HG02588 (cell line): ENCODE results near the gene KNL1.
"Not testable (repeated sequence)": the region's sequence is repeated elsewhere in the genome, so short reads cannot be mapped to it uniquely, and the experiment has no call there.

Experiments
- ATAC-seq: cut with Tn5 transposase; IDR thresholded peaks from one replicate; pipeline ENCODE4 v1.9.1; 2021; ENCODE audit warnings: mild to moderate bottlenecking, moderate library complexity; ENCODE audit not compliant: unreplicated experiment

KNL1 gene

DNA sequence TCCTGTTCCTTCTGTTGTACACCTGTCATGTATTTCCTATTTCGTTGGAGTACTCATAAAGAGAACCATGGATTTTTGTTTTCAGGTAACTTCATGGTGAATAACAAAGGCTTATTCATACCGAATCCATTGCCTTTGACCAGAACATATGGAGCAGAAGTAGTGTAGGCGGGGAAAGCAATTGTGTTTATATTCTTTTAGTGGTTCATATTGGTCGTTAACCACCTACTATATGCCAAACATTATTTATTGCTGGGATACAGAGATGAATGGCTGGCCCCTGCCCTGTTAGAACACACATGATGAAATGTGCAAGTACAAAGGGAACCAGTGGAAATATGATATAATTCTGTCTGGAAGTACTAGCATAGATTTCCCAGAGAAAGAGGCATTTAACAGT, 15.2 kb upstream of the KNL1 start:
- no peak for ATAC-seq

DNA sequence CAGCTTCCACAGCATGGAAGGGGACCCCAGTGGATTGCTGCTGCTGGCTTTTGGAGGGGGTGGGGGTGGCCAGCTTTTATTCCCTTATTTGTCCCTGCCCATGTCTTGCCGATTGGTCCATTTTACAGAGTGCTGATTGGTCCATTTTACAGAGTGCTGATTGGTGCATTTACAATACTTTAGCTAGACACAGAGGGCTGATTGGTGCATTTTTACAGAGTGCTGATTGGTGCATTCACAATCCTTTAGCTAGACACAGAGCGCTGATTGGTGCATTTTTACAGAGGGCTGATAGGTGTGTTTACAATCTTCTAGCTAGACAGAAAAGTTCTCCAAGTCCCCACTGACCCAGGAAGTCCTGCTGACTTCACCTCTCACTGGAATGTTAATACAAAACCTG, 12.3 kb upstream of the KNL1 start:
- not testable (repeated sequence) for ATAC-seq

DNA sequence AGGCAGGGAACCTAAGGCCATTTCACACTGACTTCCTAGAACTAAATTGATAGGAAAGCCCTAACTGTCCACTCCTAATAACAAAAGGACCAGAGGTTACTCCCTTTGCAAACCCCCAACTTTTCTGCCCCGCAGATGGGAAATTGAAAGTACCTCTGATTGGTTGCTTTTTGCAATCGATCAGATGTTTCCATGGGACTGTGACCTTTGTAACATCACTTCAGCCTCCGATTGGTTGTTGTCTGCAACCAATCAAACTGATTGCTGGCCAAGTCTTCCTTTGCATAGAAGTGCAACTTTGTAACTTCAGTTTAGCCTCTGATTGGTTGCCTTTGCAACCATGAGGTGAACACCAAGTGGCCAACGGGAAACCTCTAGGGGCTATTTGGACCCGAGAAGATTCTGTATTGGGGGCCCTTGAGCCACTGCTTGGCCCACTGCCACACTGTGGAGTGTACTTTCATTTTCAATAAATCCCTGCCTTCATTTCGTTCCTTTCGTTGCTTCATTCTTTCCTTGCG, 11.3 kb upstream of the KNL1 start:
- no peak for ATAC-seq

DNA sequence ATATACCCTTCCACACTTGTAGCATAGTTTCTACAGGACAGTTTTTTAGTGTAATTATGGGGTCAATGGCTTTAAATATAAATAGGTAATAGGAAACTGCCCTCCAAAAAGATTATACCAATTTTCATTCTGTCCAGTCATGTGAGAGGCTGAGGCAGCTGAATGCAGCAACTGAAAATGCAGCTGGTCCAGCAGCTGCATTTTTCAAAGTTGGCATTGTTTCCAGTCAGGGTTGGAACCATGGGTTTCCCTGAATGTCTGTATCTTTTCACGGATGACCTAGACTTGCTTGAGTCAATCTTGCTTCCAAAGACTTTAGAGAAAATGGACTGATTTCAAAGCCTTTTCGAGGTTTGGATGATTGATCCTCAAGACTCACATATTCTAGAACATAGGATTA, 9.9 kb upstream of the KNL1 start:
- ATAC-seq: no peak

DNA sequence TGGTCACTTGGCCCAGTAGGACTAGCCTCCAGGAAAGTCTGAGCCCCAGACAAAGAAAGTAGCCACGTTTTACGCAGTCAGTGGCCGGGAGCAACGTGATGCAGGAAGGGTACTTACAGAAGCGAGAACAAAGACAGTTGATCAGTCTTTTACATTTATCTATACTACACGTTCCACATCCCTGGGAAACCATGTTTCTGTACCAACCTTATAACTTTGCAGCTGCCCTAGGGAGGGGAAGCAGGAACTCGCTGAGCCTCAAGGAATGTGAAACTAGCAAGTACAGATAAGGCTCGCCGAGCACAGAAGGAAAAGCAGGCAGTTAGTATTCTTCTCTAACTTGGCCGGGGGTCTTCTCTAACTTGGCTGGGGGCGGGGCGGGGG, 3.4 kb upstream of the KNL1 start:
- no peak for ATAC-seq

DNA sequence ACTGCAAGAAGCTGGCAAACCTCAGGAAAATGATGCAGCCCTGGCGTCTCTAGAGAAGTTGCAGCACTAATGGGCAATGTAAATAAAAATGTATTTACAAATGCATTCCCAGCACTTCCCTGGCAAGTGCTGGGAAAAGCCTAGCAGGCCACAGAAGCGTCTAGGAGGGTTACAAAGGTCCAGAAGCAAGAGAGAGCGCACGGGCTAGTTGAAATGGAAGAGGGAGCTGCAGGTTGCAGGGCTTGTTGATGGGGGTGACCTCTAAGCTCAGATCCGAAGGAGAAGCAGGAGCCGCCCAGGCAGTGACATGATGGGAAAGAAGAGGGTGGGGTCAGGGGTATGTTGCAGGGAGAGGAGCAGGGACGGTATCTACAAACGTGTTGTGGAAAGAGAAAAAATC, 2.7 kb upstream of the KNL1 start:
- ATAC-seq: no peak

DNA sequence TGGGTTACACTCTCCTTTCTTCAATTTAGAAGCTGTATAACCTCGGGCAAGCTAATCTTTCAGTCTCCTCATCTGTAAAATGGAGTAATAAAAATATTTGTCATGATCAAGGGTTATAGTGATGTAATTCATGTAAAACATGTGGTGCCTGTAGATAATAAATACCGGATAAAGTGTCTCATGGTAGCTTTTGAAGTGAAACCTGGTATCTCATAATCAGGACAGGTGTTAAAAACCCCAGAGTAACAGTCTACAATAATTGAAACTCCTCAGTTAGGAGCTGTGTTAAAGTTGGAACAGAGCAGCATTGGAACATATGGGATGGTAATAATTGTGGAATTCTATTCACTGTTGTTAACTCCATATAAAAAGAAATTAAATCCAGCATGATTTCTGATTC, 884 bp upstream of the KNL1 start:
- no peak for ATAC-seq

DNA sequence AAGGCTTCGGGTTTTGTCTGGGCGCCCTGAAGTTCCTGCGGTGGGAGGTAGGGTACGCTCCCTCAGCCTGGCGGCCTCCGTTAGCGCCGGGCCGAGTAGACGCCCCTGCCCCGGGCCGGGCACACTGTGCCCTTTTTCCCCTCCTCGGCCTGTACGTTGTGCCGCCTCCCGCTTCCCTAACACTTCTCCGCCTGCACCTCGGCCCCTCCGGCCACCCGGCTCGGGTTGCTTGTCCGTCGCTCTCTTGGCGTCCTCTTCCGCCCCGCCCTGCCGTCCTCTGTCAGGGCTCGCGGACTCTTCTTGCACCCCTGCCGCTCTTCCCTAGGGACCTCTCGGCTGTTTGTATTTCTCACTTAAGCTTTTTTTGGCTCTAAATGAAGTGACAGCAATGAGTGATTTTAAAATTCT, 384 bp downstream of the KNL1 start:
- ATAC-seq: peak; percentile 41

DNA sequence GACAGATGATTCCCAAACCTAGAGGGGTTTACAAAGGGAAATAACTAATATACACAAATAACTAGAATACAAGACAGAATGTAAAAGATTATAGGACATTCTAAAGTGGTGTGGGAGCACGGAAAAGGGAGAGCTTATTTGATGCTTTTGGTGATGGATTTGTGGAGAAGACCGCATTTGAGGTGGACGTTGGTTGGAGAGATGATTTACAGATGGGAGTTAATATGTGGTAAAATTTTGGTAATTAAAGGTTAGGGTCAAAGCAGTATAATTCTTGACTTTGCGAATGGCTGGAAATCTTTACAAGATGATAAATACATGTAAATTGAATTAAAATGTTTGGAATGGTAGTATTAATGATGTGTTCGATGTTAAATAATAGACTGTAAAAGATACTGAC, 1.2 kb downstream of the KNL1 start:
- ATAC-seq: no peak

DNA sequence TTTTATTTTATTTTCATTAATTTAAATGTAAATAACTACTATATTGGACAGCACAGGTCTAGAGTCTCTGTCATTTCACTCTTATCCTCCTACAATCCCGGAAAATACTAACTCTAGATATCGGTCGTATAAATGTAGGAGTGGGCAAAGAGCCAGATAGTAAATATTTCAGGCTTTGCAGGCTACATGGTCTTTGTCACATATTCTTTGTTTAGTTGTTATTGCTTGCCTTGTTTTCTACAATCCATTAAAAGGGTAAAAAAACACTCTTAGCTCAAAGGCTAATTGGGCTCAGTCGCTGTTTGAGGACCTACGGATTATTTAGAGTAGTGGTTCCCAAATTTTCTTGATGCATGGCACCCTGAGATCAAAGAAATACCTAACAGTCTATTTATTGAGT, 1.7 kb downstream of the KNL1 start:
- no peak for ATAC-seq

DNA sequence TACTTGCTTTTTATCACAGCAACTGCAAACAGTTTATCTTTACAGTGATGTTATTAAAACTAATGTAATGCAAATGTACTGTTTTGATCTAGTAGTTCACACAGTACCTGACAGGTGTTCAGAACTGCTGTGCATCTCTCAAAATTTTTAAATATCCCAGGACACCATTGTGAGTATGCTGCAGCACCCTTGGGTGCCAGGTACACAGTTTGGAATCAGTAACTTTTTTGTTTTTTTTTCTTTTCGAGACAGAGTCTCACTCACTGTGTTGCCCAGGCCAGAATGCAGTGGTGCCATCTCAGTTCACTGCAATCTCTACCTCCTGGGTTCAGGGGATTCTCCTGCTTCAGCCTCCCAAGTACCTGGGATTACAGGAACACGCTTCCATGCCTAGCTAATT, 3.0 kb downstream of the KNL1 start:
- ATAC-seq: no peak

DNA sequence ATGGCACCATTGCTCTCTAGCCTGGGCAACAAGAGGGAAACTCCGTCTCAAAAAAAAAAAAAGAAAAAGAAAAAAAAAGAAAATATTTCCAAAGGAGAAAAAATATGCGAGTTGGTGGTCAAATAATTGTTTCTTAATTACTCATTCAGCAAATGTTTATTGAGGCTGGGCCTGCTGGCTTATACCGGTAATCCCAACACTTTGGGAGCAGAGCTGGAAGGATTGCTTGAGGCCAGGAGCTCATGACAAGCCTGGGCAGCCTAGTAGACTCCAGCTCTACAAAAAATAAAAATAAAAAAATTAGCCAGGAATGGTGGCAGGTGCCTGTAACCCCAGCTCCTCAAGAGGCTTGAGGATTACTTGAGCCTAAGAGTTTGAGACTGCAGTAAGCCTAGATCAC, 4.1 kb downstream of the KNL1 start:
- no peak for ATAC-seq

DNA sequence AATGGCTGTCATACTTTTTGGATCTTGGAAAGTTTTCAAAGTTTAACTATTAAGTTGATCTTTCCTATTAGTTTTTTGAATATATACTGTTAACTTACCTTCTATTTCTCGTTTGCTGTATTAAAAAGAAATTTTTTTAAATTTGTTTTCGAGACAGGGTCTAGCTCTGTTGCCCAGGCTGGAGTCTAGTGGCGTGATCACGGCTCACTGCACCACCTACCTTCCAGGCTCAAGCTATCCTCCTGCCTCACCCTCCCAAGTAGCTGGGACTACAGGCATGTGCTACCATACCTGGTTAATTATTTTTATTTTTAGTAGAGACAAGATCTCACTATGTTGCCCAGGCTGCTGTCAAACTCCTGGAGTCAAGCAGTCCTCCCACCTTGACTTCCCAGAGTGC, 4.6 kb downstream of the KNL1 start:
- ATAC-seq: no peak

DNA sequence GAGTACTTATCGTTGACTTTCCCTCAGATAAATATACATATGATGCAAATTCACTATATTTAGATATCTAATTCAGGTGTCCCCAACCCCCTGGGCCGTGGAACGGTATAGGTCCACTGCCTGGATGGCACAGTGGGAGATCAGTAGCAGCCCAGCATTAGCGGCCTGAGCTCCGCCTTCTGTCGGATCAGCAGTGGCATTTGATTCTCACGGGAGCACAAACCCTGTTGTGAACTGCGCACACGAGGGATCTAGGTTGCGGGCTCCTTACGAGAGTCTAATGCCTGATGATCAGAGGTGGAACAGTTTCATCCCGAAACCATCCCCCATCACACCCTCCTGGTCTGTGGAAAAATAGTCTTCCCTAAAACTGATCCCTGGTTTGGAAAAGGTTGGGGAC, 6.9 kb downstream of the KNL1 start:
- ATAC-seq: no peak

DNA sequence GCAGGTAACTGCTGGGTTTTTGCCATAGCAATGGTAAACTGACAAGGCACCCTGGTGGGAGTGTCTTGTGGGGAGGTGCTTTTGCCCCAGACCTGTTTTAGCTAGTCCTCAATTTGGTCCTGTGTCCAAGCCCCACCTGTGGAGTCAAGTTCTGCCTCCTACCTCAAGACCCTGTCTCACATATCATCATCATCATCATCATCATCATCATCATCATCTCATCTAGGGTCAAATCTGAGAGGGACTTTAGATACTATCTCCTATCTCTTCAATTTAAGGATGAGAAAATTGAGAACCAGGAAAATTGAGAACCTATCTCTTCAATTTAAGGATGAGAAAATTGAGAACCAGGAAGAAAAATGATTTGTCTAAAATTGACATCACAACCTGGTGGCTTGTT, 9.9 kb downstream of the KNL1 start:
- no peak for ATAC-seq

DNA sequence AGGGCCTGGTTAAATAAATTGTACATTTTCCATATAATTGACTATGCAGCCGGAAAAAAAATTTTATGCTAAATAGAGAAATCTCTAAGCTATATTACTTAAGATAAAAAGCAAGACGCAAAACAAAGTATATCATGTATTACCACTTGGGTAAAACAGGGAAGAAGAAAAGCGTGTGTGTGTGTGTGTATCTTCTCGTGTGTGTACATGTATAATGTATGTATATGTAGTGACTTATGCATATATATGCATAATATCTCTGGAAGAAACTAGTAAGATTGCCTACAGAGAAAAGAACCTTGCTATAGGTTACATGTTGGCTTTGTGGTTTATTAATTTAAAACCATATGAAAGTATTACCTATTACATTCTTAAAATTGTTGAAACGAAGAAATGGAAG, 19.0 kb downstream of the KNL1 start:
- ATAC-seq: no peak

DNA sequence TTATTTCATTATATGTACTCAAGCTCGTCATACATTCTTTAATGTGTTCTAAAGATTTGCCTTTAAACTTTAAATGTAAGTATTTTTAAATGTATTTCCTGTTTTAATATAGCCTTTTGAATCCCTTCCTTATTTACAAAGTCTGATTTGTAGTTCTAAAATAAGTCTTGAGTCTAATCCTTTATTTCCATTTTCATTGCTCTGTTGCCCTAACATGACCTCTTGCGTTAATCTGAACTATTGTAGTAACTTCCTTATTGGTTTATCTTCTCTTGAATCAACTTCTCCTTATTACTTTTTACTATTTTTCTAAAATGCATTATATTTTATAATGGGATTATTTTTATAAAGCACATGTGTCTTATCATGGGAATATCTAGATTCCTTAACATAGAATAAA, 24.0 kb downstream of the KNL1 start:
- no peak for ATAC-seq

DNA sequence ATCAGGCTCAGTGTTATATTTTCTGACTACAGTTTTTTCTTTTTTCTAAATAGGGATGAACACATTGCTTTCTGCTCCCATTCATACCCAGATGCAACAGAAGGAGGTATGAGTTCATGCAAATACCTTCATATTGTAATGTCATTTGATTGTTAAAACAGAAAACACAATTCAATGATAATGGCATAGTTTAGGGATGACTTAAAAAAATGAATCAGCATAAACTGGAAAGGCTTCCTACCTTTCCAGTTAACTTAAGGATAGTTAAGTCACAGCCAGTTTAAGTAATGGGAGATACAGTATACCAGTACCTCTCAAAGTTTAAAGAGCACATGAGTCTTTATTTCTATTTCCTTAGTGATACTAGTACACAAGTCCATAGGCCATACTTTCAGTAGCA, 24.9 kb downstream of the KNL1 start:
- no peak for ATAC-seq

DNA sequence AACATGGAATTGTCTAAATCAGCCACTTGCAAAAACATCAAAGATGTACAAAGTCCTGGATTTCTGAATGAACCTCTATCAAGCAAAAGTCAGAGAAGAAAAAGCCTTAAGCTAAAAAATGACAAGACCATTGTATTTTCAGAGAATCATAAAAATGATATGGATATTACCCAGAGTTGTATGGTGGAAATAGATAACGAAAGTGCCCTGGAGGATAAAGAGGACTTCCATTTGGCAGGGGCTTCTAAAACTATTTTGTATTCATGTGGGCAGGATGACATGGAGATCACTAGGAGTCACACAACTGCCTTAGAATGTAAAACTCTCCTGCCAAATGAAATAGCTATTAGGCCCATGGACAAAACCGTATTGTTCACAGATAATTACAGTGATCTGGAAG, 29.3 kb downstream of the KNL1 start:
- ATAC-seq: no peak

DNA sequence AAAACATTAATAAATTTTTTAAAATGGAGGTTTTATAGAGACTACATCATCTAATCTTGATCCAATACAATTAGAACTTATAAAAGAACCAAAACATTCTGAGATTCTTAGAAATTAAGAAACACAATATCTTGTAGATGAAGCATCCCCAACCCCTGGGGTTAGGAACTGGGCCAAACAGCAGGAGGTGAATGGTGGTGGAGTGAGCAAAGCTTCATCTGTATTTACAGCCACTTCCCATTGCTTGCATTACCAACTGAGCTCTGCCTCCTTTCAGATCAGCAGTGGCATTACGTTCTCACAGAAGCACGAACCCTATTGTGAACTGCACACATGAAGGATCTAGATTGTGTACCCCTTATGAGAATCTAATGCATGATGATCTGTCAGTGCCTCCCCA, 36.3 kb downstream of the KNL1 start:
- no peak for ATAC-seq

DNA sequence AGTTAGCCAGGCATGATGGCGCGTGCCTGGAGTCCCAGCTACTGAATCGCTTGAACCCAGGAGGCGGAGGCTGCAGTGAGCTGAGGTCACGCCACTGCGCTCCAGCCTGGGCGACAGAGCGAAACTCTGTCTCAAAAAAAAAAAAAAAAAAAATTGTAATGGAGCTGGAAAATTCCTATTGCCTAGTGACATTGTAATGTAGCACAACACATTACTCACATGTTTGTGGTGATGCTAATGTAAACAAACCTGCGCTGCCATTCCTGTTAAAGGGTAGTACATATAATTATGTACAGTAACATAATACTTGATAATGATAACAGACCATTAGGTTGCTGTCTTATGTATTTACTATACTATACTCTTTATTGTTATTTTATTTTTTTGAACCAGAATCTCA, 39.1 kb downstream of the KNL1 start:
- no peak for ATAC-seq

DNA sequence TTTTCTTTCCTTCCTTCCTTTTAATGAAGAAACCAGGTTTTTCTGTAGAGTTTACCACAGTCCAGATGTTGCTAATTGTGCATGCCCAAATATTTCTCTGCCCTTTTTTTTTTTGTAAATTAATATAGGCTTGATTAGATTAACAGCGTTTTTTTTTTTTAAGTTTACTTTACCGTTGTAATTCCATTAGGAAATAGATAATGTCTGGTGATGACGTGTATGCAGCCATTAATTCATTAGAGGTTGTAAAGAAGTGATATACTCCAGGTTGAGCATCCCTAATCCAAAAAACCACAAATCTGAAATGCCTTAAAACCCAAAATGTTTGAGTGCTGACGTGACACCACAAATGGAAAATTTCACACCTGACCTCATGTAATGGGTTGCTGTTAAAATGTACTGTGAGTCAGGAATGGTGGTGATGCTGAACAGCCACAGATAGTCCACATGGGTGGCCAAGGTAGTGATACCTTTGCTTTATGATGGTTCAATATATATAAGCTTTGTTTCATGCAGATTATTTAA, 43.2 kb downstream of the KNL1 start:
- no peak for ATAC-seq

DNA sequence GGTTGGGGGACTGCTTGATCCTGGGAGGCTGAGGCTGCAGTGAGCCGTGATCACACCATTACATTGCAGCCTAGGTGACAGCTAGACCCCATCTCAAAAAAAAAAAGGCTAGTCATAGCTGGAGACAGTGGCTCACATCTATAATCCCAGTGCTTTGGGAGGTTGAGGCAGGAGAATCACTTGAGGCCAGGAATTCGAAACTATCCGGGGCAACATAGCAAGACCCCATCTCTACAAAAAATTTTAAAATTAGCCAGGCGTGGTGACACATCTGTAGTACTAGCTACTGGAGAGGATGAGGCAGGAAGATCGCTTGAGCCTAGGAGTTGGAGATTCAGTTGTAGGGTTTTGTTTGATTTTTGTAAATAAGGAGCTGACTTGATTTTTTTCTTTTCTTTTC, 45.6 kb downstream of the KNL1 start:
- ATAC-seq: no peak

DNA sequence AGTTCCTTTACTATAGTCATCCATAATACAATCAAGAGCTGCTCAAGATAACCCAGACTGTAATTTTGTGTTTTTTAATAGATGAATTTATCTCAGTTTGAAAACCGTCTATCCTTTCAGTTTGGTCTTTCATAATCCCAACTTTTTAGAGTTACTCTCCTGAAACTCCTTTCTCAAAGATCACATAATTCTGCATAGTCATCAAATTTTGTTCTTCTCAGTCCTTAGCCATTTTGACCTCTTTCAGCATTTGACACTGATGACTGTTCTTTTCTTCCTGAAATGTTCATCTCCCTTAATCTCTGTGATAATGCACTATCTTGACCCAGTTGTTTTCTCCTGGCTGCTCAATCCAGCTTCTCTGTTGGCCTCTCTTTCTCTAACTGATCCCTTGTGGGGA, 53.5 kb downstream of the KNL1 start:
- no peak for ATAC-seq
